Liver (tissue), 9 donors: ENCODE results near the gene STAG3. TPM values are rescaled to one million over a fixed set of nuclear protein-coding genes. Genes with fewer than 3 reads are reported as not detected.

Experiments
- DNase-seq: peaks from one replicate; pipeline ENCODE4 v3.0.0-alpha.2; 2017; ENCODE audit warnings: low spot score
- H3K27ac ChIP-seq, 2 donors: one replicate each; pipeline ENCODE4 v1.7.0; 2013; ENCODE audit warnings: inconsistent platforms in 2 of 2, low read length in 2 of 2, control low read depth in 1 of 2, low read depth in 1 of 2, mild to moderate bottlenecking in 1 of 2
- H3K27me3 ChIP-seq, 4 donors: one replicate each; pipeline versions ENCODE4 v1.6.1 to v1.7.0; 2013; ENCODE audit warnings: low read length in 3 of 4, inconsistent platforms in 1 of 4, mild to moderate bottlenecking in 1 of 4, moderate library complexity in 1 of 4; ENCODE audit not compliant: control insufficient read depth in 4 of 4, insufficient read depth in 4 of 4
- H3K36me3 ChIP-seq, 4 donors: one replicate each; pipeline versions ENCODE4 v1.6.1 to v1.7.0; 2013; ENCODE audit warnings: low read length in 3 of 4, mild to moderate bottlenecking in 3 of 4, low read depth in 1 of 4, moderate library complexity in 1 of 4; ENCODE audit not compliant: control insufficient read depth in 4 of 4, insufficient read depth in 3 of 4
- H3K4me1 ChIP-seq, 4 donors: one replicate each; pipeline versions ENCODE4 v1.6.1 to v1.7.0; 2013; ENCODE audit warnings: low read length in 3 of 4, mild to moderate bottlenecking in 3 of 4, moderate library complexity in 1 of 4; ENCODE audit not compliant: control insufficient read depth in 4 of 4, insufficient read depth in 4 of 4
- H3K4me3 ChIP-seq, 3 donors: one replicate each; pipeline versions ENCODE4 v1.6.1 to v1.7.0; 2013; ENCODE audit warnings: low read length in 3 of 3, control low read depth in 1 of 3, low read depth in 1 of 3, mild to moderate bottlenecking in 1 of 3
- H3K9ac ChIP-seq, 2 donors: one replicate each; pipeline ENCODE4 v1.7.0; 2013; ENCODE audit warnings: low read length in 2 of 2, mild to moderate bottlenecking in 2 of 2, moderate library complexity in 2 of 2, control low read depth in 1 of 2, low read depth in 1 of 2
- H3K9me3 ChIP-seq, 4 donors: one replicate each; pipeline versions ENCODE4 v1.6.1 to v1.7.0; 2013; ENCODE audit warnings: low read length in 3 of 4; ENCODE audit not compliant: control insufficient read depth in 4 of 4
- CTCF ChIP-seq: fragments of 150-350 bp; IDR thresholded peaks from 2 replicates; pipeline ENCODE4 v1.5.1; 2017; ENCODE audit warnings: improper control_type of control experiment, low read depth, low read length; ENCODE audit not compliant: missing input control
- FOXA1 ChIP-seq: IDR thresholded peaks from 2 replicates; pipeline ENCODE4 v1.6.1; 2016; ENCODE audit warnings: antibody characterized with exemption
- FOXA2 ChIP-seq: IDR thresholded peaks from 2 replicates; pipeline ENCODE4 v1.6.1; 2016; ENCODE audit warnings: antibody characterized with exemption
- GABPA ChIP-seq, 2 donors: IDR thresholded peaks in 1 of 2; conservative IDR thresholded peaks in 1 of 2; 2 replicates each; pipeline ENCODE4 v1.6.1; 2016; ENCODE audit warnings: antibody characterized with exemption in 2 of 2, mild to moderate bottlenecking in 1 of 2, moderate library complexity in 1 of 2
- HNF4A ChIP-seq, 2 donors: conservative IDR thresholded peaks; 2 replicates each; pipeline ENCODE4 v1.6.1; 2016; ENCODE audit warnings: antibody characterized with exemption in 2 of 2, mild to moderate bottlenecking in 2 of 2
- HNF4G ChIP-seq: IDR thresholded peaks from 2 replicates; pipeline ENCODE4 v1.6.1; 2016; ENCODE audit warnings: antibody characterized with exemption
- MAX ChIP-seq: IDR thresholded peaks from 2 replicates; pipeline ENCODE4 v1.6.1; 2016; ENCODE audit warnings: antibody characterized with exemption
- NR2F2 ChIP-seq: IDR thresholded peaks from 2 replicates; pipeline ENCODE4 v1.6.1; 2016; ENCODE audit warnings: antibody characterized with exemption
- RAD21 ChIP-seq, 2 donors: IDR thresholded peaks; 2 replicates each; pipeline ENCODE4 v1.6.1; 2016; ENCODE audit warnings: antibody characterized with exemption in 2 of 2, mild to moderate bottlenecking in 2 of 2
- REST ChIP-seq: IDR thresholded peaks from 2 replicates; pipeline ENCODE4 v1.6.1; 2016; ENCODE audit warnings: antibody characterized with exemption, mild to moderate bottlenecking
- RXRA ChIP-seq, 2 donors: IDR thresholded peaks; 2 replicates each; pipeline ENCODE4 v1.6.1; 2017 to 2018; ENCODE audit warnings: antibody characterized with exemption in 2 of 2, mild to moderate bottlenecking in 1 of 2
- SP1 ChIP-seq: IDR thresholded peaks from 2 replicates; pipeline ENCODE4 v1.6.1; 2018; ENCODE audit warnings: antibody characterized with exemption, mild to moderate bottlenecking
- TAF1 ChIP-seq: conservative IDR thresholded peaks from 2 replicates; pipeline ENCODE4 v1.6.1; 2016; ENCODE audit warnings: antibody characterized with exemption, mild to moderate bottlenecking
- YY1 ChIP-seq: IDR thresholded peaks from 2 replicates; pipeline ENCODE4 v1.6.1; 2016; ENCODE audit warnings: antibody characterized with exemption, mild to moderate bottlenecking
- ZBTB33 ChIP-seq: IDR thresholded peaks from 2 replicates; pipeline ENCODE4 v1.6.1; 2016; ENCODE audit warnings: antibody characterized with exemption
- WGBS: extraction: QIAGEN DNeasy Blood & Tissue Kit; methylation state at CpG from one replicate; pipeline ENCODE4 v1.1.7; 2013; 5-methylcytosine and 5-hydroxymethylcytosine counted together
- polyA plus RNA-seq, 2 donors: library from polyadenylated mRNA; stranded (reverse) in 1 of 2; unstranded in 1 of 2; fragments of 200-250 nt in 1 of 2; fragments of >200 nt in 1 of 2; fragmentation: Nextera tagmentation in 1 of 2; extraction: Ambion mirVana in 1 of 2; gene quantifications; one replicate each; pipeline versions ENCODE4 v1.2.1 to v1.2.3, GENCODE V29; 2013 to 2015
- total RNA-seq, 2 donors: library from RNA; depleted of rRNA; stranded (reverse); fragments of >200 nt; gene quantifications; one replicate each; pipeline ENCODE4 v1.2.3, GENCODE V29; 2014
- TF ChIP-seq, protein P1 (sequence below): IDR thresholded peaks from 2 replicates; pipeline ENCODE4 v1.6.1; 2016; ENCODE audit warnings: antibody characterized with exemption
- donor health status: healthy.
- donor health status: healthy.
- donor health status: healthy.
- donor health status: healthy.
- donor health status: healthy.

STAG3 gene
- total and polyA plus RNA-seq, 4 donors = 0.28 to 7.0 (median 3.2) TPM

DNA sequence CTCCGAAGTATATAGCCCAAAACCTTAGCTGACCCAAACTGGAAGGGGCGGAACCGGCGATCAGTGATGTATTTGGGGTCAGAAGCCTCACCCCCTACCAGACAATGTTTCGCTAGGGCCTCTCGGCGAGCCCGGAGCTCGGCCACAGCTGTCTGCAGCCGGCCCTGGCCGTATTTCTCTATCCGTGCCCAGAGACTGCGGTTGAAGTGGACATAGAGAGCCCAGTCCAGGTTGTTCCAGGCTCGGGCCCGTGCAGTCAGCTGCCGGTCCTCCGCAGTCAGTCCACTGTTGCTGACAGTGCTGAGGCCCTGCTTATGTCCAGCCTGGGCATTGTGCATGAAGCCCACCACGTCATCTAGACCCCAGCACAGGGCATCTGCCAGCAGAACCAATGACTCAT, 17.7 kb upstream of the STAG3 start:
- no peak overlapping the region for H3K4me3 ChIP-seq
- no peak overlapping the region for H3K27ac ChIP-seq
- H3K27me3 ChIP-seq = no peaks in the 10 kb centered on the region
- WGBS = 97% methylated on average over 18 of the region's 18 CpGs
- no peak for DNase-seq
- H3K9me3 ChIP-seq = no peaks in the 10 kb centered on the region
- H3K9ac ChIP-seq = no peak overlapping the region
- peaks cover 2 to 15% (median 5%) of the 10 kb centered on the region in 4 donors for H3K36me3 ChIP-seq
- TF ChIP-seq RAD21 (IDR thresholded peaks at IDR 0.05) = no peak
- TF ChIP-seq HNF4A (conservative IDR thresholded peaks at IDR 0.05) = no peak
- TF ChIP-seq, protein P1, sequence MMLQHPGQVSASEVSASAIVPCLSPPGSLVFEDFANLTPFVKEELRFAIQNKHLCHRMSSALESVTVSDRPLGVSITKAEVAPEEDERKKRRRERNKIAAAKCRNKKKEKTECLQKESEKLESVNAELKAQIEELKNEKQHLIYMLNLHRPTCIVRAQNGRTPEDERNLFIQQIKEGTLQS = no peak
- no peak for TF ChIP-seq CTCF
- TF ChIP-seq YY1 = no peak
- no peak for TF ChIP-seq FOXA1
- TF ChIP-seq TAF1 = no peak
- TF ChIP-seq REST = no peak
- TF ChIP-seq GABPA (IDR thresholded peaks at IDR 0.05 in 1 of 2, conservative IDR thresholded peaks at IDR 0.05 in 1 of 2) = no peak
- no peak for TF ChIP-seq HNF4G
- TF ChIP-seq RXRA (IDR thresholded peaks at IDR 0.05) = no peak
- TF ChIP-seq MAX = no peak
- no peak for TF ChIP-seq SP1
- peaks cover 3 to 17% (median 8%) of the 10 kb centered on the region in 4 donors for H3K4me1 ChIP-seq

DNA sequence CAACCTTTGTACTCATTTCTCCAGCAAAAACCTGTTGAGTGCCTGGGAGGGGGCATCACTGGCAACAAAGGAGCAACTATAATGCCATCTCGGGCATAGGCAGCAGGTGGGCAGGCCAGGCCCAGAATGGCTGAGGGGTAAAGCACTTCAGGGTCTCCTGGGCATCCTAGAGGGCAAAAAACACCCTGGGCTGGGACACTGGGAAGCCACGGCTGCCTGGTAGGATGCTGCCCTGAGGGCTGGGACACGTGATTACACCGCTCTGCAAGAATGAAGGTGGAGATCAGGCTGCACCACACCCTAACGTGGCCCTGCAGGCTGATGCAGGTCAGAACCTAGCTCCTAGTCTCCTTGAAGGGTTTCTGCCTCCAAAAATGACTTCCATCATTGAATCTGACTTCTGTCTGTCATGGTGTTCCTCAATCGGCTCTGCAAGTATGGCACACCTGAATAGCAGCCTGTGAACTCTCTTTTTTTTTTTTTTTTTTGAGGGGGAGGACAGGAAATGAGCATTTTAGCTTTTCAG, 14.6 kb upstream of the STAG3 start:
- Histone ChIP-seq H3K4me1 (peaks cover 0 to 13% (median 5%) of the 10 kb centered on the region in 4 donors), H3K27ac (no peak overlapping the region), H3K36me3 (no peaks in the 10 kb centered on the region), H3K4me3 (no peak overlapping the region), H3K9me3 (no peaks in the 10 kb centered on the region), H3K9ac (no peak overlapping the region), H3K27me3 (peaks cover 0 to 2% (median 0%) of the 10 kb centered on the region in 4 donors)
- 75% methylated on average over 6 of the region's 6 CpGs for WGBS
- TF ChIP-seq FOXA2 = no peak
- no peak for TF ChIP-seq FOXA1
- no peak for TF ChIP-seq TAF1
- no peak for TF ChIP-seq HNF4G
- no peak for TF ChIP-seq RAD21 (IDR thresholded peaks at IDR 0.05)
- no peak for TF ChIP-seq NR2F2
- TF ChIP-seq SP1 = no peak
- no peak for TF ChIP-seq MAX
- TF ChIP-seq ZBTB33 = no peak
- TF ChIP-seq REST = no peak
- no peak for TF ChIP-seq GABPA (IDR thresholded peaks at IDR 0.05 in 1 of 2, conservative IDR thresholded peaks at IDR 0.05 in 1 of 2)
- TF ChIP-seq HNF4A (conservative IDR thresholded peaks at IDR 0.05) = no peak
- TF ChIP-seq RXRA (IDR thresholded peaks at IDR 0.05) = no peak
- TF ChIP-seq YY1 = no peak
- TF ChIP-seq, protein P1 = no peak
- no peak for DNase-seq
